Measurements from ENCODE around the gene CENPC. TPM values are rescaled to one million over a fixed set of nuclear protein-coding genes. Genes with fewer than 3 reads are reported as not detected.

Gene CENPC
- total and polyA plus RNA-seq, 2 donors (not counting 3 experiments of a cell fraction or from before 2014, with no cell fraction given) = 3.6 to 26.4 TPM

DNA sequence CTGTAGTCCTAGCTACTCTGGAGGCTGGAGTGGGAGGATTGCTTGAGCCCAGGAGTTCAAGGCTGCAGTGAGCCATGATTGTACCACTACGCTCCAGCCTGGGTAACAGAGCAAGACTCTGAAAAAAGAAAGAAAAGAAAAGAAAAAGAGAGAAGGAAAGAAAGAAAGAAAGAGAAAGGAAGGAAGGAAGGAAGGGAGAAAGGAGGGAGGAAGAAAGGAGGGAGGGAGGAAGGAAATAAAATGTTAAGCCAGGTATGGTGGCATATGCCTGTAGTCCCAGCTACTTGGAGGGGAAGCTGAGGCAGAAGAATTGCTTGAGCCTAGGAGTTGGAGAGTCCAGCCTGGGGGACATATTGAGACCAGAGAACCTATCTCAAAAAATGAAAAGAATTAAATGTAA, 25.2 kb upstream of the CENPC start:
- no peak for DNase-seq (ENCODE audit: low read depth, low spot score)
- no TSS peak for BruUV-seq (replicated peaks)
- CTCF ChIA-PET = interaction anchor here (0.6 kb wide), 1 partner anchor 125 kb away, joined by 3 read pairs; no protein-coding TSS in a partner anchor
- Histone ChIP-seq H3K9me1 (replicated peaks; ENCODE audit: control insufficient read depth, extremely low read depth, insufficient read depth, low read length) (no peaks in the 10 kb centered on the region), H3K27me3 (ENCODE audit: control insufficient read depth in 2 of 2, insufficient read depth in 2 of 2, low read length in 2 of 2) (no peaks in the 10 kb centered on the region), H3K4me1 (ENCODE audit: control insufficient read depth, extremely low read depth, insufficient read depth, low read length) (no peaks in the 10 kb centered on the region), H3K9ac (replicated peaks; ENCODE audit: extremely low read depth, insufficient read depth, low read length) (no peak overlapping the region), H2AFZ (ENCODE audit: low read depth, low read length) (no peak overlapping the region), H3K79me2 (ENCODE audit: control insufficient read depth, insufficient read depth, low read length) (no peaks in the 10 kb centered on the region), H4K20me1 (replicated peaks; ENCODE audit: control insufficient read depth, extremely low read depth, insufficient read depth, low read length) (no peaks in the 10 kb centered on the region), H3K4me3 (replicated peaks in 1 of 3; ENCODE audit: insufficient read depth in 1 of 3, low read depth in 1 of 3, low read length in 3 of 3) (no peak overlapping the region), H3K27ac (ENCODE audit: insufficient read depth, low read depth, low read length) (no peak overlapping the region), H3K9me3 (replicated peaks; ENCODE audit: control insufficient read depth, insufficient read depth, low read length) (no peaks in the 10 kb centered on the region), H3K4me2 (ENCODE audit: insufficient read depth, low read length) (no peak overlapping the region), H3K36me3 (ENCODE audit: control insufficient read depth in 2 of 2, extremely low read depth in 1 of 2, insufficient read depth in 2 of 2, low read length in 2 of 2) (no peaks in the 10 kb centered on the region)
- intact Hi-C loops (cut with micrococcal nuclease) (no loop called here), dilution Hi-C loops (cut with MboI; ENCODE audit: extremely low pct_ligation_motif_present, low sequenced_read_pairs) (no loop called here)
- no peak for FAIRE-seq
- POLR2A ChIA-PET = no interaction called here
- TF ChIP-seq MYC (IDR thresholded peaks at IDR 0.05; ENCODE audit: low read depth, low read length) = no peak
- TF ChIP-seq POLR2AphosphoS5 (IDR thresholded peaks at IDR 0.05; ENCODE audit: insufficient read depth, low read depth, low read length) = no peak

DNA sequence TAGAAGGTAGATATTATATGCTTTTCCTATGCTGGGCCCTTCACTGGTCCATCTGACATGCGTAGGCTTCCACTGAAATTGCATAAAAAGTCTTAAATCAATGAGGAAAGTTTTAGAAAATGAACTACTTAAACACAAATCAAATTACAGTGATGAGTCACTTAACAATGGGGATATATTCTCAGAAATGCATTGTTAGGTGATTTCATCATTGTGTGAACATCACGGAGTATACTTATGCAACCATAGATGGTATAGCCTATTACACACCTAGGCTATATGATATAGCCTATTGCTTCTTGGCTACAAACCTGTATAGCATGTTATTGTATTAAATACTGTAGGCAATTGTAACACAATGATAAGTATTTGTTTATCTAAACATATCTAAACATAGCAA, 23.5 kb upstream of the CENPC start:
- no peak for TF ChIP-seq CTCF (IDR thresholded peaks at IDR 0.05; ENCODE audit: extremely low read depth in 1 of 2, insufficient read depth in 1 of 2, low read depth in 1 of 2, low read length in 2 of 2)
- no peak for TF ChIP-seq MYC (IDR thresholded peaks at IDR 0.05; ENCODE audit: low read depth, low read length)
- no peak for TF ChIP-seq POLR2AphosphoS5 (IDR thresholded peaks at IDR 0.05; ENCODE audit: insufficient read depth, low read depth, low read length)
- Histone ChIP-seq H2AFZ (ENCODE audit: low read depth, low read length) (no peak overlapping the region), H4K20me1 (replicated peaks; ENCODE audit: control insufficient read depth, extremely low read depth, insufficient read depth, low read length) (no peaks in the 10 kb centered on the region), H3K4me3 (replicated peaks in 1 of 3; ENCODE audit: insufficient read depth in 1 of 3, low read depth in 1 of 3, low read length in 3 of 3) (no peak overlapping the region), H3K4me1 (ENCODE audit: control insufficient read depth, extremely low read depth, insufficient read depth, low read length) (no peaks in the 10 kb centered on the region), H3K27ac (ENCODE audit: insufficient read depth, low read depth, low read length) (no peak overlapping the region), H3K4me2 (ENCODE audit: insufficient read depth, low read length) (no peak overlapping the region), H3K9ac (replicated peaks; ENCODE audit: extremely low read depth, insufficient read depth, low read length) (no peak overlapping the region), H3K9me1 (replicated peaks; ENCODE audit: control insufficient read depth, extremely low read depth, insufficient read depth, low read length) (no peaks in the 10 kb centered on the region), H3K27me3 (ENCODE audit: control insufficient read depth in 2 of 2, insufficient read depth in 2 of 2, low read length in 2 of 2) (no peaks in the 10 kb centered on the region), H3K9me3 (replicated peaks; ENCODE audit: control insufficient read depth, insufficient read depth, low read length) (no peaks in the 10 kb centered on the region), H3K79me2 (ENCODE audit: control insufficient read depth, insufficient read depth, low read length) (no peaks in the 10 kb centered on the region), H3K36me3 (ENCODE audit: control insufficient read depth in 2 of 2, extremely low read depth in 1 of 2, insufficient read depth in 2 of 2, low read length in 2 of 2) (no peaks in the 10 kb centered on the region)
- intact Hi-C loops (cut with micrococcal nuclease) = no loop called here
- ChIA-PET POLR2A (no interaction called here), CTCF (interaction anchor here (1.2 kb wide), 1 partner anchor 11 kb away, joined by 3 read pairs; no protein-coding TSS in a partner anchor)
- no TSS peak for BruUV-seq (replicated peaks)
- FAIRE-seq (no peak), DNase-seq (ENCODE audit: low read depth, low spot score) (no peak)
- dilution Hi-C loops (cut with MboI; ENCODE audit: extremely low pct_ligation_motif_present, low sequenced_read_pairs) = no loop called here
